GM12892 (cell line): ENCODE measurements around the gene FAM118A.

Experiments
- POLR2A ChIP-seq: IDR thresholded peaks from 2 replicates; pipeline ENCODE4 v1.6.1; 2011; ENCODE audit warnings: low read depth, low read length, control low read depth
- POLR2AphosphoS5 ChIP-seq: IDR thresholded peaks from 2 replicates; pipeline ENCODE4 v1.6.1; 2011; ENCODE audit warnings: low read depth, low read length, control low read depth
- TAF1 ChIP-seq: IDR thresholded peaks from 2 replicates; pipeline ENCODE4 v1.6.1; 2011; ENCODE audit warnings: low read depth, mild to moderate bottlenecking, control low read depth, low read length, borderline replicate concordance

GRCh38 chr22:45316796-45317526, 7.2 kb downstream of the FAM118A start:
- TF ChIP-seq POLR2A (no peak), POLR2AphosphoS5 (no peak), TAF1 (no peak)
